Large intestine (tissue), 3 donors: ENCODE measurements around the gene CCL13. TPM values are rescaled to one million over a fixed set of nuclear protein-coding genes. Genes with fewer than 3 reads are reported as not detected.

ENCODE experiments used
- DNase-seq, 2 donors: peaks; one replicate each; pipeline versions ENCODE4 v3.0.0 to v3.0.0-alpha.2; 2013
- H3K27ac ChIP-seq: one replicate; pipeline ENCODE4 v1.5.1; 2013; ENCODE audit warnings: low read length
- H3K27me3 ChIP-seq: 2 replicates; pipeline ENCODE4 v1.6.1; 2013; ENCODE audit warnings: low read length; ENCODE audit not compliant: control insufficient read depth, insufficient read depth
- H3K36me3 ChIP-seq: 2 replicates; pipeline ENCODE4 v1.6.1; 2013; ENCODE audit warnings: low read length; ENCODE audit not compliant: control insufficient read depth, insufficient read depth
- H3K4me1 ChIP-seq: one replicate; pipeline ENCODE4 v1.6.1; 2013; ENCODE audit warnings: low read length; ENCODE audit not compliant: control insufficient read depth, insufficient read depth
- H3K4me3 ChIP-seq: one replicate; pipeline ENCODE4 v1.5.1; 2013; ENCODE audit warnings: low read length
- H3K9me3 ChIP-seq: one replicate; pipeline ENCODE4 v1.6.1; 2013; ENCODE audit warnings: mild to moderate bottlenecking, low read depth, low read length, moderate library complexity; ENCODE audit not compliant: control insufficient read depth
- WGBS: methylation state at CpG from one replicate; pipeline ENCODE4 v1.1.5; 2013; ENCODE audit warnings: low lambda C conversion rate; ENCODE audit not compliant: insufficient coverage; 5-methylcytosine and 5-hydroxymethylcytosine counted together
- polyA plus RNA-seq: library from polyadenylated mRNA; unstranded; fragments of 120-200 nt; gene quantifications from one replicate; pipeline ENCODE4 v1.2.1, GENCODE V29; 2013

The CCL13 gene
- polyA plus RNA-seq, 1 donor = 1.0 TPM

DNA sequence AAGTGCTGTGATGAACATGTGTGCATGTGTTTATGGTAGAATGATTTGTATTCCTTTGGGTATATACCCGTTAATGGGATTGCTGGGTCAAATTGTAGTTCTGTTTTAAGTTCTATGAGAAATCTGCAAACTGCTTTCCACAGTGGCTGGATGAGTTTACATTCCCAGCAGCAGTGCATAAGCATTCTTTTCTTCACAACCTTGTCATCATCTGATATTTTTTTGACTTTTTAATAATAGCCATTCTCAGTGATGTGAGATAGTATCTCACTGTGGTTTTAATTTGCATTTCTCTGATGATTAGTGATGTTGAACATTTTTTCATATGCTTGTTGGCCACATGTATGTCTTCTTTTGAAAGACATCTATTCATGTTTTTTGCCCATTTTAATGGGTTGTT, 18.6 kb upstream of the CCL13 start:
- no peaks in the 10 kb centered on the region for H3K27me3 ChIP-seq
- WGBS = no CpG with 5 or more reads among the region's 1 CpG
- H3K27ac ChIP-seq = no peak overlapping the region
- no peak overlapping the region for H3K4me3 ChIP-seq
- no peaks in the 10 kb centered on the region for H3K9me3 ChIP-seq
- no peaks in the 10 kb centered on the region for H3K36me3 ChIP-seq
- no peak for DNase-seq
- no peaks in the 10 kb centered on the region for H3K4me1 ChIP-seq

DNA sequence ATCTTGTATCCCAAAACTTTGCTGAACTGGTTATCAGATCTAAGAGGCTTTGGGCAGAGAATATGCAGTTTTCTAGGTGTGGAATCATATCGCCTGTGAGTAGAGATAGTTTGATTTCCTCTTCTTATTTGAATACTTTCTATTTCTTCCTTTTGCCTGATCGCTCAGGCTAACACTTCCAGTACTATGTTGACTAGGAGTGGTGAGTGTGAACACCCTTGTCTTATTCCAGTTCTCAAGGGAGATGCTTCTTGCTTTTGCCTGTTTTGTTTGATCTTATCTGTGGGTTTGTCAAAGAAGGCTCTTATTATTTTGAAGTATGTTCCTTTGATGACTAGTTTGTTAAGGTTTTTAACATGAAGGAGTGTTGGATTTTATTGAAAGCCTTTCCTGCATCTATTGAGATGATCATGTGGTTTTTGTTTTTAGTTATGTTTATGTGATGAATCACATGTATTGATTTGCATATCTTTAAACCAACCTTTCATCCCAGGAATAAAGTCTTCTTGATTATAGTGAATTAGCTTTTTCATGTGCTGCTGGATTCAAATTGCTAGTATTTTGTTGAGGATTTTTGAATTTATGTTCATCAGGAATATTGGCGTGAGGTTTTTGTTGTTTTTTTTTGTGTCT, 17.0 kb upstream of the CCL13 start:
- Histone ChIP-seq H3K27me3 (no peaks in the 10 kb centered on the region), H3K27ac (no peak overlapping the region), H3K4me1 (no peaks in the 10 kb centered on the region), H3K9me3 (no peaks in the 10 kb centered on the region), H3K4me3 (no peak overlapping the region), H3K36me3 (no peaks in the 10 kb centered on the region)
- no peak for DNase-seq
- no CpG with 5 or more reads among the region's 3 CpGs for WGBS

DNA sequence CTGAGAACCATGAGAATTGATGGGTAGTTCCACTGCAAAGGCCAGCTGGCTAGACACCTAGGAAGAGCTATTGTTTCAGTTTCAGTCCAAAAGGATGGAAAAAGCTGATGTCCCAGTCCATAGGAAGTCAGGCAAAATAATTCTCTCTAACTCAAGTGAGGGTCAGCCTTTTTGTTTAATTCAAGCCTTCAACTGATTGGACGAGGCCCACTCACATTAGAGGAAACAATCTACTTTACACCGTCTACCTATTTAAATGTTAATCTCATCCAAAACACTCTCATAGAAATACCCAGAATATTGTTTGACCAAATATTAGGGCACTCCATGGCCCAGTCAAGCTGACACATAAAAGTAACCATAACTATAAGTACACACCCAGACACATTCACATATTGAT, 14.4 kb upstream of the CCL13 start:
- Histone ChIP-seq H3K4me3 (no peak overlapping the region), H3K9me3 (no peaks in the 10 kb centered on the region), H3K36me3 (no peaks in the 10 kb centered on the region), H3K4me1 (no peaks in the 10 kb centered on the region), H3K27me3 (no peaks in the 10 kb centered on the region), H3K27ac (no peak overlapping the region)
- WGBS = 83% methylated on average over 1 of the region's 2 CpGs
- no peak for DNase-seq

DNA sequence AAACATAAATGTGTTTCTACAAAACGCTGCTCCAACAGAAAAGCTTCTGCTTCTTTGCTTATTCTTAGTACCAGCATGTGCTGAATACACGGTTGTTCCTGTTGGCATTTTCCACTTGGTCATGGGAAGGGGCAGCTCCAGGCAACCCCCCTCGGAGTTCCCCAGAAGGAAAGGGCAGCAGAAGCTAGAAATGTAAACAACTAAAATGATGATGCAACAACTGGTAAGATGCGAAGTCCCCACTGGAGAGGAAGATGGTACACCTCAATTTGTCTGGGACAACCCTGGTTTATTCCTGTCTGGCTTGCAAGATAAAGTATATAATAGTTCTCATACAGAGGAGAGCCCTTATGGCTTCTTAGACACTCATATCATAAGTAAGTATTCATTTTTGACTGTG, 9.2 kb upstream of the CCL13 start:
- Histone ChIP-seq H3K27ac (no peak overlapping the region), H3K4me1 (no peaks in the 10 kb centered on the region), H3K36me3 (no peaks in the 10 kb centered on the region), H3K9me3 (no peaks in the 10 kb centered on the region), H3K4me3 (no peak overlapping the region), H3K27me3 (peaks cover 4% of the 10 kb centered on the region)
- DNase-seq = no peak
- WGBS = no CpG with 5 or more reads among the region's 4 CpGs

DNA sequence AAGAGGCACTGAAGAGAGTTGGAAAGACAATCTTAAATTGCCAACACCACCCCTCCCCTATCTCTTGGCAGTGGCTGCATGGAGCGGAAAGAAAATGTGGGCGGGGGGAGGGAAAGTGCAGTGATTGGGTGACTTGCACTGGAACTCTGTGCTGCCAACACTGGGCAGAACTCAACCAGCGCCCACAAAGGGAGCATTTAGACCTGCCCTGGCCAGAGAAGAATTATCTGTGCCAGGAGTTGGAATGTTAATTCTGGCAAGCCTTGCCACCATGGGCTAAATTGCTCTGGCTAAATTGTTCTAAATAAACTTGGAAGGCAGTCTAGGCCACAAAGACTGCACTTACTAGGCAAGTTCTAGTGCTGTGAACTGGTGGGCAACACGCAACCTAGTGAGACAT, 6.5 kb upstream of the CCL13 start:
- H3K36me3 ChIP-seq = no peaks in the 10 kb centered on the region
- H3K4me3 ChIP-seq = no peak overlapping the region
- no CpG with 5 or more reads among the region's 4 CpGs for WGBS
- H3K27me3 ChIP-seq = peaks cover 4% of the 10 kb centered on the region
- DNase-seq = no peak
- H3K4me1 ChIP-seq = no peaks in the 10 kb centered on the region
- H3K9me3 ChIP-seq = no peaks in the 10 kb centered on the region
- H3K27ac ChIP-seq = no peak overlapping the region

DNA sequence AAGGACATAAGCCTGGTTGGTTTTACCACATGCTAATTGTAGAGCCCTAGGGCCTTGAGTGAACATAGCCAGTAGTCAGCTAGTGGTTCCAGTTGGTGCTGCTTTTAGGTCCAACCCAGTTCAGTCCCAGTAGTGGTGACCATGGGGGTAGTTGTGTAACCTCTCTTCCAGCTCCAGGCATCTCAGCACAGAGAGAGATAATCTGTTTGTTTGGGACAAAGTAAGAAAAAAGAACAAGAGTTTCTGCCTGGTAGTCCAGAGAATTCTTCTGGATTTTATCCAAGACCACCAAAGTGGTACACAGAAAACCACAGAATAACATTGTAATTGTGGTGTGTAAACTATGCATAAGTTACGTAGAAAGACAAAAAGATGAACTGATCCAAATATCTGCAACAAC, 5.2 kb upstream of the CCL13 start:
- Histone ChIP-seq H3K4me3 (no peak overlapping the region), H3K27ac (no peak overlapping the region), H3K27me3 (peaks cover 4% of the 10 kb centered on the region), H3K9me3 (no peaks in the 10 kb centered on the region), H3K4me1 (no peaks in the 10 kb centered on the region), H3K36me3 (no peaks in the 10 kb centered on the region)
- DNase-seq = no peak
- WGBS = 89% methylated on average over 1 of the region's 1 CpG

DNA sequence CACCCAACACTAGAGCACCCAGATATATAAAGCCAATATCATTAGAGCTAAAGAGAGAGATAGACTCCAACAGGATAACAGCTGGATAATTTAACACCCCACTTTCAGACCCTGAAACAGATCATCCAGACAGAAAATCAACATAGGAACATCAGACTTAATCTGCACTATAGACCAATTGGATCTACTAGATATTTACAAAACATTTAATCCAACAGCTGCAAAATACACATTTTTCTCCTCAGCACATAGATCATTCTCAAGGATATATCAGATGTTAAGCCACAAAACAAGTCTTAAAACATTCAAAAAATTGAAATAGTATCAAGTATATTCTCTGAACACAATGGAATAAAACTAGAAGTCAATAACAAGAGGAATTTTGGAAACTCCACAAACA, 4.1 kb upstream of the CCL13 start:
- Histone ChIP-seq H3K4me3 (no peak overlapping the region), H3K27me3 (peaks cover 4% of the 10 kb centered on the region), H3K9me3 (no peaks in the 10 kb centered on the region), H3K27ac (no peak overlapping the region), H3K4me1 (no peaks in the 10 kb centered on the region), H3K36me3 (no peaks in the 10 kb centered on the region)
- no peak for DNase-seq

DNA sequence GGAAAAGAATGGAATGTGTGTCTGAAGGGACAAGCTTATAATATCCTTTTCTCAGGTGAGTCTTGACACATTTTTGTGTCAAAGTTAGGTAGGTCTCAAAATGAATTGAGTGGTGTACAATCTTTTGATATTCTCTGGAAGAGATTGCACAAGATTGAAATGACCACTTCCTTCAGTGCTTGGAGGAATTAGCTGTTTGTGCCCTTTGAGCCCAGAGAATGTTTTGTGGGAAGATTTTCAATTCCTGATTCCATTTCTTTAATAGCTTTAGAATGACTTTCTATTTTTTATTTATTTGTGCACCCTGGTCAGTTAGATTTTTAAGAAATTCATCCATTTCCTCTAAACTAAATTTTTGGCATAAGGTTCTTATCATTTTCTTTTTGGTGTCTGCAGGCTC, 1.6 kb upstream of the CCL13 start:
- Histone ChIP-seq H3K4me3 (no peak overlapping the region), H3K9me3 (no peaks in the 10 kb centered on the region), H3K27me3 (no peaks in the 10 kb centered on the region), H3K36me3 (no peaks in the 10 kb centered on the region), H3K4me1 (no peaks in the 10 kb centered on the region), H3K27ac (no peak overlapping the region)
- no peak for DNase-seq

DNA sequence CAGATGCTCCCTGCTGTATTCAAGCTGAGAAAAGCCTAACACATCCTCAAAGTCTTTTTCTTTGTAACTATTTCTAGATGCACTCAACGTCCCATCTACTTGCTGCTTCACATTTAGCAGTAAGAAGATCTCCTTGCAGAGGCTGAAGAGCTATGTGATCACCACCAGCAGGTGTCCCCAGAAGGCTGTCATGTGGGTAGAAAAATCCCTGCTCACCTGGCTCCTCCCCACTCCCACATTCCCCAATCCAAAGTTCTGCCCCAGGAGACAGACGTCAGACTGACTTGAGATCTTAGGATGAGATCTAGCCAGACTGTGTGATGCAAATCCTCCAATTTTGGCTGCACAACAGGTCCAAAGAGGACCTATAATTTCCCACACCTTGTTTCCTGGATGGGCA, 1.1 kb downstream of the CCL13 start:
- Histone ChIP-seq H3K27ac (no peak overlapping the region), H3K4me3 (no peak overlapping the region), H3K9me3 (no peaks in the 10 kb centered on the region), H3K4me1 (no peaks in the 10 kb centered on the region), H3K36me3 (no peaks in the 10 kb centered on the region), H3K27me3 (no peaks in the 10 kb centered on the region)
- DNase-seq = no peak
- WGBS = no CpG with 5 or more reads among the region's 2 CpGs

DNA sequence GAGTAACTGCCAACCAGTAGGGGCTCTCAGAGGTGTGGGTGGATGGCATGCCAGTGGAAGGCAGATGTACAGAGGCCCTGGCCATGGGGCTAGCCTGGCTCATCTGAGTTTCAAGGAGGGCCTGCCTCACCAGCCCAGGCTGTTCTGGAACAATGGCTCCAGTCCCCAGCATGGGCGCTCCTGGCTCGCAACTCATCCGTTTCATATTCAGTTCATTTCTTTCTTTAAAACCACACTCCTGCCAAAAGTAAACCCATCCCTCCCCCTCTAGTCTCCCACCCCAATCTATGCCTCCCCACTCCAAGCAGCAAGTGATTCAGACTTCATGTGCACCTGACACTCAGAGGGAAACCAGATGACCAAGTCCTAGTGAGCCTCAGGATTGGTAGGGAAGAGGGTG, 2.4 kb downstream of the CCL13 start:
- H3K4me1 ChIP-seq = no peaks in the 10 kb centered on the region
- no peaks in the 10 kb centered on the region for H3K36me3 ChIP-seq
- DNase-seq = no peak
- H3K4me3 ChIP-seq = no peak overlapping the region
- H3K27ac ChIP-seq = no peak overlapping the region
- H3K27me3 ChIP-seq = no peaks in the 10 kb centered on the region
- H3K9me3 ChIP-seq = no peaks in the 10 kb centered on the region
- WGBS = 100% methylated on average over 2 of the region's 3 CpGs

DNA sequence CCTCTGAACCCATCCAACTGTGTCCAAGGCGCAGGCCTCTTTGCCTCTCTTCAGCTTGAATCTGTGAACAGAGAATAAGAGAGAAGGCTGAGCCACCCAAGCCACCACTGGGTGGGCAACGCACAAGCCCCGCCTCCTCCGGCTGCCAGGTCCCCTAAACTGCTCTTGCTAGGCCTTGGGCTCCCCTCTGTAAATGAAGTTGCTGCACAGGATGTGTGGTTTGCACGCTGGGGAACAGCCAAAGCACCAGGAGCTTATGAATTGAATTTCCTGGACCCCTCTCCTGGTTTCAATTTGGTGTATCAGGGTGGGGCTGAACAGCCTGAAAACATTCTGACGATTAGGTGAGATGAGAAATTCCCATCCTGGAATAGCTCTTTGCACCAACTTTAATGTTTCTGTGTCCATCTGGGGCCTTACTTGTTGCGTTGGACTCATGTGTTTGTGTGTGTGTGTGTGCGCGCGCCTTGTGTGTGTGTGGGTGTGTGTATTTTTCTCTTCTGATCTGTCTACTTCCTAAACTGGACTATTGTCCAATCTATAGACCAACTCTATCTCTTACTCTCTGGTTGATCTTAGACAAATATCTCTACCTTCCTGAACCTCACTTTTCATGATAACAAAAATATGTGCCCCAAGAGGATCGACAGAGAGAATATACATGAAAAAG, 4.5 kb downstream of the CCL13 start:
- Histone ChIP-seq H3K27ac (no peak overlapping the region), H3K36me3 (no peaks in the 10 kb centered on the region), H3K4me3 (no peak overlapping the region), H3K9me3 (no peaks in the 10 kb centered on the region), H3K4me1 (no peaks in the 10 kb centered on the region), H3K27me3 (no peaks in the 10 kb centered on the region)
- WGBS = no CpG with 5 or more reads among the region's 11 CpGs
- DNase-seq = no peak
